HG03039 (cell line): ENCODE measurements around the gene SORCS2.

Experiments used
- ATAC-seq: cut with Tn5 transposase; IDR thresholded peaks from one replicate; pipeline ENCODE4 v1.9.1; 2021; ENCODE audit warnings: mild to moderate bottlenecking, moderate library complexity; ENCODE audit not compliant: unreplicated experiment

SORCS2 gene

GRCh38 chr4:7192252-7193029 is at the start of gene SORCS2:
TSS of gene SORCS2 (plus strand) at chr4:7192538.
- no peak for ATAC-seq

GRCh38 chr4:7144374-7145290 is 47.7 kb upstream of the SORCS2 start:
- no peak for ATAC-seq

DNA sequence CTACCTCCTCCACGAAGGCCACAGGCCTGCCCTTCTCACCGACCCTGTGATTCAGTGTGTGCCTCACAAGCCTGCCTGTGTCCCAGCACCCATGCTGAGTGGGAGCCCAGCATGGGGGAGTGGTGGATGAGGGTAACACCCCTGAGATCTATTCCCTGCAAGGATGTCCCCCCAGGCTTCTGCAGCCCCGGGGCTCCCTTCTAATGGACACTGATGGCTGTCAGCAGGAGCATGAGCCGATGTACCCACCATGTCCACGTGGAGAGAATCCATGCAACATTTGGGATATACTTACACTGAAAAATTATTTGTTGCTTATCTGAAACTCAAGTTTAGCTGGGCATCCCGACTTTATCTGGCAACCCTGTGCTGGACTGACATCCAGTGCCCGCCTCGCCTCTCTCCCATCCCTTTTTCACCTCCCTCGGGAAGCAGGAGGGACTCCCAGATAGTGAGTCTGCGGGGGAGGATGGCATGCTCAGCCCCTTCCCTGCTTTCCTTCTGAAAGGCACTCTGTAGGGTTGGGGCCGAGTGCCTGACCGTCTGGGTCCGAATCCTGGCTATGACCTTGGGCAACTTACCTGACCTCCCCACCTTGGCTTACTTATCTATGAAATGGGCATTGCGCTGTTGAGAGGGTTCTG is 46.9 kb upstream of the SORCS2 start:
- ATAC-seq: no peak

DNA sequence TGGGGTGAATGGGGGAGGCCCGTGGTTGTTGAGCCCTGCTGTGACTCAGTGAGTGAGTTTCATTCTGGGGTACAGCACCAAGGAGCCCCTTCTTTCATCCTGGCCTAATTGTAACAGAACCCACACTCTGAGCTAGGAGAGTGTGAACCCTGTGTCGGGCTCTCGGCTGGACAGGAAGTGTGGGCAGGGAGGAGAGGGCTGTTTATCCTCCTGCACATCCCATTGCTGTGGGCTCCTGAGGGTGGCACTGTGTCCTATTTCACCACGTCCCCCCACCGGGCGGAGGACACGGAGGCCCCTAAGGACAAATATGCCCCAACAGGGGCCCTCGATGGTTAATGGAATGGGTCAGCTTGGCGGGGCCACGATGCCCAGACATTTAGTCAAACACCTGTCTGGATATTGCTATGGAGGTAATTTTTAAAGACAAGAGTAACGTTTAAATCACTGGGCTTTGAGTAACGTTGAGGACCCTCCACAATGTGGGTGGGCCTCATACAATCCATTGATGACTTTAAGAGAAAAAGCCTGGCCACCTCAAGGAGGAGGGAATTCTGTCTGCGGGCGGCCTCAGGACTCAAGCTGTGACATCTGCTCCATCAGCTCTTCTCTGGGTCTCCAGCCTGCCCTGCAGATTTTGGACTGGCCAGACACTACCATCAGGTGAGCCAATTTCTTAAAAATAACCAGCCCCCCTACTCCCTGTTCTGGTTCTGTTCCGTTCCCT is 46.1 kb upstream of the SORCS2 start:
- ATAC-seq: no peak

DNA sequence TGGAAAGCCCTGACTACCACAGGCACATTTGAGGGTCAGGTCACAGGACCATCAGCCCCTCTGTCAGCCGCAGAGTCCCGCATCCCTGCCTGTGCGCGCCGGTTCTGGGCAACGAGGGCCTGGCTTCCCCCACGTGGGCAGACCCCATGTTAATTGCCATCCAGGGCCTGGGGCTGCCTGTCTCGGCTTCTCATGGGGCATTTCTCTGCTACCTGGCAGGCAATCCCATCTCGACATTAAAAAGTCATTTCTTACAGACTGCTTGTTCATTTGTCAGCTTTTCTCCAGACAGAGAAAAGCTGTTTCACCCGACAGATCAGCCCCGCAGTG is 45.6 kb upstream of the SORCS2 start:
- no peak for ATAC-seq

GRCh38 chr4:7147261-7147660 is 45.1 kb upstream of the SORCS2 start:
- no peak for ATAC-seq

- no peak for ATAC-seq
These were observed 44.6 kb upstream of the SORCS2 start for GRCh38 chr4:7147661-7148310.

- no peak for ATAC-seq
These were observed 44.0 kb upstream of the SORCS2 start for GRCh38 chr4:7148337-7148736.

DNA sequence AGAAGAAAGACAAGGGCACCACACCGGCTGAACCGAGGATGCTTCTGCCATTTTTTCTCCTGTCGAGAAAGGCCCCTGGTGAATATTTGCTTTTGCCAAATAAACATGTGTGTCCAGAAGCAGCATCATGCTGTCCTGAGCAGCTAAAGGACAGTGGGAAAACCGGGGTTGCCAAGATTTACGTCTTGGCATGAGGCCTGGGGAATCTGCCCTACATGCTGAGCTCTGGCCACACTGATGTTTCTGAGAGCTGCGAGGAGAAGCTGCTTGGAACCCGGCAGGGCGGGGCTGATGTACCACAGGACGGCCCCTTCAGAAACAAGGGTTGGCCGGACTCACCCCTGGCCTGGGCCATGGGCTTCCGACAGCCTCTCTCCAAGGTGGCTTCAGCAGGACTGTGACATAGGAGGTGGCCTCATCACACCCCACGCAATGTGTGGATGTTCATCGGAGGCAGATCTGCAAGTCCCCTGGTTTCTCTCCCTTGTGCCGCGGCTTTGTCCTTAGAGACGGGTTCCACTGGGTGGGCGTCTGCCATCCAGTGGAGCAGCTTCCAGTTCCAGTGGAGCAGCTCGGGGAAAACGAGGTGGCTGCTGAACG is 42.2 kb upstream of the SORCS2 start:
- ATAC-seq: no peak

GRCh38 chr4:7151668-7152227 is 40.6 kb upstream of the SORCS2 start:
- ATAC-seq: no peak

DNA sequence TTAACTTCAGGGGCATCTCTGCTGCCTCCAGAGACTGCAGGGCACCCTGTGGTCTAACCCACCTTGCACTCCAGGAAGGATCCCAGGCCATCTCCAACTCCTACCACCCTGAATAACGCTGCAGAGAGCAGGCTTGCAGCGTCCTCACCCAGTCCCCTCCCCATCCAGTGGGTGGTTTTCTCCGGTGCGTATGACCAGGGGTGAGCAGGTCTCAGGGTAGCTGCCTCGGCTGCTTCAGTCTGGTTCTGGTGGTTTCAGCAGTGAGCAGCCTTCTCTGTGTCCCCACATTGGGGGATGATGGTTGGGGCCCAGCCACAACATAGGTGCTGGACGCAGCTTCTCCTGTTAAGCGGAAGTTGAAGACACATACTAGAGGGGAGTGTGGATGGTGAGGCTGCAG is 38.6 kb upstream of the SORCS2 start:
- no peak for ATAC-seq

DNA sequence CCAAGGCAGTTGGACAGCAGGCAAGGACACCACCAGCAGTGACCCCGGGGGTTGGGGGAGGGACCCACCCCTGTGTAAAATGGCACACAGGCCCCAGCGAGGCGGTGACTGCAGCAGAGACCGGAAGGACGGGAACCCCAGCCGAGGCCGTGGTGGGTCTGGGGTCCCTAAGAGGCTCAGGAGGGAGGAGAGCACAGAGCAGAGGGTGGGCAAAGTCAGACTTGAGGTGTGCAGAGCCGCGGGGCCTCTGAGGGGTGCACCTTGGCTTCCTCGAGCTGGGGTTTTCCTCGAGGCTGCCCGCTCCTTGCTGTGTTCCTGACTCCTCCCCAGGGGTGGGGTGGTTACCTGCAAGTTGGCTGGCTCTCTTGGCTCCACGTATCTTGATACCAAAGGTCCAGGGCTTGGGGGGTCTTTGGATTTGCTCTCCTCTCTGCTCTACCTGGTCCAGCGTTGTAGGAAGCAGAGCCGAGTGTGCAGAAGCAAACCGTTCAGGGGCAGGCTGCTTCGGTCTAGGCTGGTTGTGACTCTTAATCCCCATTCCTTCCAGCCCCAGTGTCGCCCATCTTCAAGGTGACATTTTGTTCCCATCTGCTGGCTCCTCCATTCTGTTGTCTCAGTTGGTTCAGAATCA is 37.9 kb upstream of the SORCS2 start:
- ATAC-seq: no peak

GRCh38 chr4:7155590-7156071 is 36.7 kb upstream of the SORCS2 start:
- no peak for ATAC-seq

- ATAC-seq: no peak
These were observed 36.0 kb upstream of the SORCS2 start for GRCh38 chr4:7156328-7156727.

DNA sequence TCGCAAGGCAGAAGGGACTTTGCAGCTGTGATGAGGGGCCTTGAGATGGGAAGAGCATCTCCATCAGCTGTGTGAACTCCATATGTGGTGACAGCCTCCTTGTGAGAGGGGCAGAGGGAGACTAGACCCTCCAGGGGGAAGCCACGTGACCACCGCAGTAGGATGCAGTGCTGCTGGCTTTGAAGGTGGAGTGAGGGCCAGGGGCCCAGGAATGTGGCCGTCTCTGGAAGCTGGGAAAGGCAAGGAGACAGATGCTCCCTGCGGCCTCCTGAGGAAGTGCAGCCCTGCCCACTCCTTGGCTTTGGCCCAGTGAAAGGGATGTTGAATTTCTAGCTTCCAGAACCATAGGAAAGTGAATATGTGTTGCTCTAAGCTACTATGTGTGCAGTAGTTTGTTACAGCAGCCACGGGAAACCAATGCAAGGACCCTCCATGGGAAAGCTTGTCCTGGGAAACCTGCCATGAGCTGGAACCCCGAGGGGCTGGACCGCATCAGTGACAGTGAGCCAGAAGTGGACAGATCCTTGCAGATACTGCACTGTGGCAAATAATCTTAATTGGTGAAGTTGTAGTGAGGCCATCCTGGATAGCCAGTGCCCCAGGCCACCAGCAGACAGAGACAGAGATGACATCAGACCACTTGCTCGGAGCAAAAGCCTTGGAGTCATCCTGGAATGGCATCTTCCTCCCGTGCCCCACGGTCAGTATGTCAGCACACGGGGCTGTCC is 35.4 kb upstream of the SORCS2 start:
- no peak for ATAC-seq

DNA sequence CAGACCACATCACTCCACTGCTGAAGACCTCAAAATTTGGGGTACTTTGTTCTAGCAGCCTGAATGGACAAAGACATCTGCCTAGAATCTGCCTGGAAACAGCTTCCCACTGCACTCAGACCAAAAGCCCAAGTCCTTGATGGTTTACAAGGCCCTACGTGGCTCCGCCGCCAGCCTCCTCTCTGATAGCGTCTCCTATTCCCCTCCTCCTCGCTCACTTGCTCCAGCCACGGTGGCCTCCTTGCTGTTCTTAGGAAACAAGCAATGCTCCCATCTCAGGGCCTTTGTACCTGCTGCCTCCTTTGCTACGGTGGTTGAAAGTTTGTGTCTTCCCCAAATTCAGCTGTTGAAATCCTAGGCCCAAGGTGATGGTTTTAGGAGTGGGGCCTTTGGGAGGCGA is 34.7 kb upstream of the SORCS2 start:
- no peak for ATAC-seq

DNA sequence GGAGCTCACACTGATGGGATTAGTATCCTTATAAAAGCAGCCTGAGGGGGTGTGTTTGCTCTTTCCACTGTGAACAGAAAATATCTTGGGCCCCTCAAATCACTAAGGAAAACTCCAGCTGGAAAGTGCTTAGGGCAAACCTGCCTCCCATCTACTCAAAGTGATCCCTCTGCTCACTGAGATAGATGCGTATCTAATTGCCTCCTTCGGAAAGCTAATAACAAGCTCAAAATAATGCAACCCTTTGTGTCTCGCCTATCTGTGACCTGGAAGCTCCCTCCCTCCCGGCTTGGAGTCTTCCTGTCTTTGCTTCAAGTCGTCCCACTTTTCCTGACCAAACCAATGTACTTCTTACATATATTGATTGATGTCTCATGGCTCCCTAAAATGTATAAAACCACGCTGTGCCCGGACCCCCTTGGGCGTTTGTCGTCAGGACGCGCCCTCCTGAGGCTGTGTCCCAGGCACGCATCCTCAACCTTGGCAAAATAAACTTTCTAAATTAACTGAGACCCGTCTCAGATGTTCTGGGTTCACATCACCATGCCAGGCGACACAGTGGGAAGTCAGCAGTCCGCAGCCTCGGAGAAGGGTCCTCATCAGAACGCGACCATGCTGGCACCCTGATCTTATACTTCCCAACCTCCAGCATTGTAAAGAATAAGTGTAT is 34.1 kb upstream of the SORCS2 start:
- no peak for ATAC-seq

DNA sequence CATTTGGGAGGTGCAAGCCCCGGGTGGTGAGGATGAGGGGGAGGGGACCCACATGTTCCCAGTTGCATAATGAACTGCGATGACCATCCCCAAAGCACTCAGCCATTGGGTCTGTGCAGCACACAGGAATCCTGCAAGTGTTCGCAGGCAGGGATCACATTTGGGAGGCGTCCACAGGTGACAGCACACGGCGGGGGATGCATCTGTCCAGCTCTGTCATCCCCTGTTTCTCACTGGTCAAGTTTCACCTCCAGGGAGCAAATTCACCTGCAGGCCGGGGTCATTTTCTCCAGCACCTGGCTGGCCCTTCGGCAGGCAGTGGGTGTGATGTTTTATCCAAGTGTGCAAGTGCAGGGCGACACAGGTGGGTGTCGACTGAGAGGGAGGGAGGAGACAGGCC is 33.3 kb upstream of the SORCS2 start:
- no peak for ATAC-seq
